ENCODE measurements around the gene NCS1. TPM values are rescaled to one million over a fixed set of nuclear protein-coding genes. Genes with fewer than 3 reads are reported as not detected.
"Not testable (repeated sequence)": the region's sequence is repeated elsewhere in the genome, so short reads cannot be mapped to it uniquely, and the experiment has no call there.

Gene NCS1
- total RNA-seq, 2 donors from 2014 or later: 3.8 to 21.3 TPM

DNA sequence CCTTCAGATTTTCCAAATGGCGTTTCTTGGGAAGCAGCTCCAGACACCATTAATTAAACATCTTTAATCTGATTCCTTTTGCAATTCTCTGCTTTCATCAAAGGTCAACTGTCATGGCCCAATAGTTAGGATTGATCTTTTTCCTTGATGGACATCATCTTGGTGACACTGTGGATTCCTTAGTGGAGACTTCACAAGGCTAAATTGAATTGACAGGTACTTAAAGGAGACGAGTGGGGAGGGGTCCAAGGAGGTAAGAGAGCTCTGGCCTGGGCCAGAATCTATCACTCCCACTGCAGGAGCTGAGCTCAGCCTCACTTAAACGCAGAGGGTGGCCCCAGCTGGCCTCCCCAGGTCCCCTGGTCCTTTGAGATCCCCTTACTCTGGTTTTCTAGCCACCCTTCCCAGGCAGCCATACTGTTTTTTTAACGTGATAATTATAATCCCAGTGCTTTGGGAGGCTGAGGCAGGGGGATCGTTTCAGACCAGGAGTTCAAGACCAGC, 83.5 kb downstream of the NCS1 start:
- no peaks in the 10 kb centered on the region for H3K9me3 ChIP-seq
- H3K36me3 ChIP-seq: no peaks in the 10 kb centered on the region
- TF ChIP-seq, protein P1, sequence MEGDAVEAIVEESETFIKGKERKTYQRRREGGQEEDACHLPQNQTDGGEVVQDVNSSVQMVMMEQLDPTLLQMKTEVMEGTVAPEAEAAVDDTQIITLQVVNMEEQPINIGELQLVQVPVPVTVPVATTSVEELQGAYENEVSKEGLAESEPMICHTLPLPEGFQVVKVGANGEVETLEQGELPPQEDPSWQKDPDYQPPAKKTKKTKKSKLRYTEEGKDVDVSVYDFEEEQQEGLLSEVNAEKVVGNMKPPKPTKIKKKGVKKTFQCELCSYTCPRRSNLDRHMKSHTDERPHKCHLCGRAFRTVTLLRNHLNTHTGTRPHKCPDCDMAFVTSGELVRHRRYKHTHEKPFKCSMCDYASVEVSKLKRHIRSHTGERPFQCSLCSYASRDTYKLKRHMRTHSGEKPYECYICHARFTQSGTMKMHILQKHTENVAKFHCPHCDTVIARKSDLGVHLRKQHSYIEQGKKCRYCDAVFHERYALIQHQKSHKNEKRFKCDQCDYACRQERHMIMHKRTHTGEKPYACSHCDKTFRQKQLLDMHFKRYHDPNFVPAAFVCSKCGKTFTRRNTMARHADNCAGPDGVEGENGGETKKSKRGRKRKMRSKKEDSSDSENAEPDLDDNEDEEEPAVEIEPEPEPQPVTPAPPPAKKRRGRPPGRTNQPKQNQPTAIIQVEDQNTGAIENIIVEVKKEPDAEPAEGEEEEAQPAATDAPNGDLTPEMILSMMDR (IDR thresholded peaks at IDR 0.05): no peak
- no peak overlapping the region for H3K27ac ChIP-seq
- no peak overlapping the region for H3K9ac ChIP-seq (ENCODE audit: low read depth in 2 of 2, low read length in 2 of 2)
- DNase-seq: no peak
- no peak overlapping the region for H3K4me3 ChIP-seq
- H3K27me3 ChIP-seq: no peaks in the 10 kb centered on the region
- H3K4me1 ChIP-seq: no peaks in the 10 kb centered on the region
- intact Hi-C loops (cut with DNase I): no loop called here

- no peak overlapping the region for H3K27ac ChIP-seq
- H3K4me3 ChIP-seq: no peak overlapping the region
- no peak overlapping the region for H3K9ac ChIP-seq (ENCODE audit: low read depth in 2 of 2, low read length in 2 of 2)
- no peaks in the 10 kb centered on the region for H3K36me3 ChIP-seq
- H3K27me3 ChIP-seq: no peaks in the 10 kb centered on the region
- TF ChIP-seq, protein P1 (IDR thresholded peaks at IDR 0.05): no peak
- intact Hi-C loops (cut with DNase I): no loop called here
- no peaks in the 10 kb centered on the region for H3K4me1 ChIP-seq
- H3K9me3 ChIP-seq: no peaks in the 10 kb centered on the region
- no peak for DNase-seq
Measured at GRCh38 chr9:130256644-130257043, 84.4 kb downstream of the NCS1 start.

GRCh38 chr9:130258137-130258536, 85.9 kb downstream of the NCS1 start:
- DNase-seq; intact Hi-C loops (cut with DNase I); H3K27me3 ChIP-seq; H3K4me3 ChIP-seq; H3K9me3 ChIP-seq; H3K4me1 ChIP-seq; H3K9ac ChIP-seq (ENCODE audit: low read depth in 2 of 2, low read length in 2 of 2); H3K36me3 ChIP-seq; H3K27ac ChIP-seq: not testable (repeated sequence)

DNA sequence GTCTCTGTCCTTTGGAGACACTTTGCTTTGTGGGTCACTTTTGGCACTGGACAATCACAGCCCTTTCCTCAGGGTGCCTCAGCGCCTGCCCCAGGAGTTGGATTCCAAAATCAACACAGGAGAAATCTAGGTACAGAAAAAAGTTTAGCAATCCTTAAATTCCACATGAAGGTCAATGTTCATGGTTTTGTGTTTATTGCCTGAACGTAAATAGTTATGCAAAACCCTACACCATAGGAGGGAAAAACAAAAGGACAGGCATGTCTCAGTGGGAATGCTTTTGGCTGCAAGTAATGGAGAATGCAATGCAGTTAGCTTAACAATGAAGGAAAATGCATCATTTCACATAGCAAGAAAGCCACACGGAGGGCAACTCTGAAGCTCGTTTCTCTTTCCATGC, 86.8 kb downstream of the NCS1 start:
- no peak for DNase-seq
- intact Hi-C loops (cut with DNase I): no loop called here
- no peaks in the 10 kb centered on the region for H3K9me3 ChIP-seq
- peaks cover 1% of the 10 kb centered on the region for H3K27me3 ChIP-seq
- H3K4me1 ChIP-seq: no peaks in the 10 kb centered on the region
- no peaks in the 10 kb centered on the region for H3K36me3 ChIP-seq
- H3K9ac ChIP-seq (ENCODE audit: low read depth in 2 of 2, low read length in 2 of 2): no peak overlapping the region
- H3K4me3 ChIP-seq: no peak overlapping the region
- TF ChIP-seq, protein P1 (IDR thresholded peaks at IDR 0.05): no peak
- H3K27ac ChIP-seq: no peak overlapping the region

DNA sequence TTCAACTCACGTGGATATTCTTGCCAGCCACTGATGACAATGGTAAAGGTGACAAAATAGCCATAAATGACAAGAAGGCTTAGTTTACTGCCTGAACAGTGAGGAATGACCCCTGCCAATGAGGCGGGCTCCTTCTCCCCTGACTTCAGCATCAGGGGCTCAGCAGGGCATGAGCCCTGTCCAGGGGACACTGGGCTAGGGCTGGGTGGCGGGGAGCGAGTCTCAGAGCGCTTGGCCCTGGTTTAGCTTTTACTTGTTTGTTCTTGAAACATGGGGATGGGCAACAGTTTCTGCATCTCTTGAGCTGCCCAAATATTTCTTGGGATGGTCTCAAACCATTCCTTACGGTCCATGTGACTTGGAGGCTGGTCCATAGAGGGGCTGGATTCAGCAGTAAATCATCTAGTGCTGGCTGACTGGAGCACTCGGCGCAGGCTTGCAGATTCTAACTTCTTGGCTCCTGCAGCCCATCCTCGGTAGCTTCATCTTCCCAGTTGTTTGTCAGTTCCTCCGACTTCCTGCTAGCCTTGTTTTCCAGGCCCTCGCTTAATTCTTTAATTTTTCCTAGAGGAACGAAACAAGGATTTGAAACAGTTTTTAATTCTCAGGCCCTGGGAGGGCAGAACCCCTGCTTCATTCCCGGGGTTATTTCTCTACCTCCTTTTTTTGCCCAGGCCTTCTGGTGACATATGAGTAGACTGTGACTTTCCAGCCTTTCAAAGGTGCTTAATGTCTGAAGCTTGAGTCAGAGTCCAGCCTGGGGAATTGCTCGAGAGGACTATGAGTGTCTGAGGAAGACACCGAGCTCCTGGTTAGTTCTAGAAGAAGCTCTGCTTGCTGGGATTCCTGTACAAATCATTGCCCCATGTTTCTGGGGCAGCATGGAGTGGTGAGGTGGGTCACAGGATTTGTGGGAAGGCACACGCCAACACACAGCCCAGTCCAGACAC, 88.9 kb downstream of the NCS1 start:
- H3K4me3 ChIP-seq: no peak overlapping the region
- peaks cover 22% of the 10 kb centered on the region for H3K27me3 ChIP-seq
- intact Hi-C loops (cut with DNase I): no loop called here
- H3K9me3 ChIP-seq: no peaks in the 10 kb centered on the region
- TF ChIP-seq, protein P1 (IDR thresholded peaks at IDR 0.05): no peak
- H3K4me1 ChIP-seq: no peaks in the 10 kb centered on the region
- no peak for DNase-seq
- H3K36me3 ChIP-seq: no peaks in the 10 kb centered on the region
- no peak overlapping the region for H3K27ac ChIP-seq
- no peak overlapping the region for H3K9ac ChIP-seq (ENCODE audit: low read depth in 2 of 2, low read length in 2 of 2)

Measured in colonic mucosa (tissue), 4 donors.